ENCODE measurements around the gene TMEM252.

Gene TMEM252

GRCh38 chr9:68541568-68541967 lies 885 bp upstream of the TMEM252 start:
- no peak for DNase-seq

- DNase-seq = no peak
These were observed 2.5 kb downstream of the TMEM252 start for GRCh38 chr9:68538200-68538599.

- no peak for DNase-seq
These were observed 3.1 kb downstream of the TMEM252 start for GRCh38 chr9:68537616-68537880.

- no peak for DNase-seq
These were observed 3.6 kb downstream of the TMEM252 start for GRCh38 chr9:68536876-68537615.

GRCh38 chr9:68533678-68534077 lies 7.0 kb downstream of the TMEM252 start:
- no peak for DNase-seq

- no peak for DNase-seq
These were observed 8.6 kb downstream of the TMEM252 start for GRCh38 chr9:68532131-68532530.

GRCh38 chr9:68530618-68531017 lies 10.1 kb downstream of the TMEM252 start:
- no peak for DNase-seq

- no peak for DNase-seq
These were observed 17.2 kb downstream of the TMEM252 start for GRCh38 chr9:68523367-68523936.

- DNase-seq = no peak
These were observed 17.7 kb downstream of the TMEM252 start for GRCh38 chr9:68522954-68523353.

- DNase-seq = no peak
These were observed 18.6 kb downstream of the TMEM252 start for GRCh38 chr9:68522131-68522530.

- no peak for DNase-seq
These were observed 25.2 kb downstream of the TMEM252 start for GRCh38 chr9:68515326-68516017.

GRCh38 chr9:68513981-68514380 lies 26.7 kb downstream of the TMEM252 start:
- no peak for DNase-seq

GRCh38 chr9:68513385-68513784 lies 27.3 kb downstream of the TMEM252 start:
- DNase-seq = no peak

- no peak for DNase-seq
These were observed 31.0 kb downstream of the TMEM252 start for GRCh38 chr9:68509689-68510088.

GRCh38 chr9:68508547-68508946 lies 32.1 kb downstream of the TMEM252 start:
- DNase-seq = no peak

GRCh38 chr9:68507806-68508145 lies 32.9 kb downstream of the TMEM252 start:
- DNase-seq = no peak

GRCh38 chr9:68507130-68507805 lies 33.4 kb downstream of the TMEM252 start:
- DNase-seq = no peak

GRCh38 chr9:68506551-68506950 lies 34.1 kb downstream of the TMEM252 start:
- DNase-seq = no peak

- no peak for DNase-seq
These were observed 34.8 kb downstream of the TMEM252 start for GRCh38 chr9:68505681-68506409.

GRCh38 chr9:68502279-68502678 lies 38.4 kb downstream of the TMEM252 start:
- no peak for DNase-seq

GRCh38 chr9:68500457-68501381 lies 40.0 kb downstream of the TMEM252 start:
- no peak for DNase-seq

GRCh38 chr9:68498816-68499215 lies 41.9 kb downstream of the TMEM252 start:
- no peak for DNase-seq
